ENCODE measurements around the gene FAM53B.
"Not testable (repeated sequence)": the region's sequence is repeated elsewhere in the genome, so short reads cannot be mapped to it uniquely, and the experiment has no call there.

Gene FAM53B

DNA sequence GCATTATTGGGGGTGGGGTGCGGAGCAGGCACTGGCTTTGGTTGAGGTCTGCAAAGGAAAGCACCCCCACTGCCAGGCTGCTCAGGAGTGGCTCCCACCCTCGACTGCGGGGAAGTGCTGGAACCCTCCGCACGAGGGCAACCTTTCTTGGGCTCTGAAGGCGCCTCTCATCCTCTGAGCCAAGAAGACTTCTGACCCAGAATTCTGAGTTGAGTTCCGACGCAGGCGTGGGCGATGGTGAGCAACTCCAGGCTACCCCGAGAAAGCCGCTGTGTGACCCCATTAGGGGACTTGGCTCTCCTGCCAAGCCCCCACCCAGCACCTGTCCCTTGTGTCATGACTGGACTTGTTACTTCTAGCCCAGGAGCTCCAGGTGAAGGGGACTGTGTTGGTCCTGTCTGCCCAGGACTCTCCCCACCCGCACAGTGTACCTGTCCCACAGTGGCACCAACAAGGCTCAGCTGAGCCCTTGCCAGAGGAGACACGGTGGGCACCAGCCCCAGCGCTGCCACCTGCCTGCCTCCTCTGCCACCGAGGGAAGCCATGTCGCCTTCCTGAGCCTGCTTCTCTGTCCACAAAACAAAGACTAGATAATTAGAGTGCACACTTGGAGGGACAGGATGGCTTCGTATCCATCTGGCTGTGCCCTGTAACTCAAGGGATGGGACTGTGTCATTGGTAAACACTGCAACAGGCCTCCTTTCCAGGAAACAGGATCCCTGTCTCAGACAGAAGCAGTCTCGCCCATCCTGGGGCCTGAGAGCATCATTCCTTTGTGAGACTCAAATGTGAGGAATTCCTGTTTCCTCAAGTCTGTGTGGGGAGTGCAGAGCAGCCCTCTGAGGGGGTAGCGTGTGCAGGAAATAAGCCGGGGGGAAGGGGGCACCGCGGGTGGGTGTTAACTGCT lies 153.7 kb downstream of the FAM53B start:
- Histone ChIP-seq H3K9me3 (replicated peaks in 1 of 11) (peaks cover 11 to 41% (median 23%) of the 10 kb centered on the region in 11 experiments; a peak in 21 of 22 replicates), H3K27ac (no peak overlapping the region), H3K4me3 (no peak overlapping the region), H3K27me3 (no peaks in the 10 kb centered on the region), H3K9ac (no peak overlapping the region), H3K36me3 (no peaks in the 10 kb centered on the region), H3K4me1 (peaks cover 19 to 46% (median 34%) of the 10 kb centered on the region in 10 experiments), H4K20me1 (peaks cover 0 to 9% (median 0%) of the 10 kb centered on the region in 11 experiments; a peak in 2 of 22 replicates), H3K4me2 (no peak overlapping the region)
- TF ChIP-seq Cebpa-rat (IDR thresholded peaks at IDR 0.05): no peak

DNA sequence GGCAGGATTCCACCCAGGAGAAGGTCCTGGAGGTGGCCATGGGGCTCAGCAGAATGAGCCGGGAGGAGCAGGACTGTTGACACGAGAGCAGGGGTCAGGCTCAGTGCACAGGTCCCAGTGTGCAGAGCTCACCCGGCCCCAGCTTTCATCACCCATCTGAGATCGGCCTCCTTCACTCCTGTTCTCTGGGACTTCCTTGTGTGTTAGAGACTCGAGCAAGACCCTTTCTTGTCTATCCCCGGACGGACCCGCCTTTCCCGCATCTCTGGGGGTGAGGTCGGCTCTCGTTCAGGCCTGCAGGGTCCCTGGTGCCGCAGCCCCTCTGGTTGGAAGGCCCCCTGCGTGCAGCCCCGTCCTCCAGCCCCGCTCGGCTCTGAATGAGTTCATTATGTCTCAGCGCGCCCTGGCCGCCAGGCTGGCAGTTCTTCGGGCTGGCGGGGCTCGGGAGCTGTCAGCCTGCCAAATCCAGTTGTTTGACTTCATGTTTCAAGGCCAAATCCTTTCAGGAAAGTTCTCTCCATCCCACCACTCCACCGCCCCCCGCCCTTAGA lies 154.6 kb downstream of the FAM53B start:
- Histone ChIP-seq H4K20me1 (peaks cover 0 to 9% (median 0%) of the 10 kb centered on the region in 11 experiments; a peak in 2 of 22 replicates), H3K4me3 (no peak overlapping the region), H3K9ac (0 out of 22 replicates have a peak overlapping the region, but pooled peaks of 1 of the 11 experiments have one; percentile 50), H3K9me3 (replicated peaks in 1 of 11) (peaks cover 5 to 32% (median 17%) of the 10 kb centered on the region in 11 experiments; a peak in 20 of 22 replicates), H3K4me2 (peak overlapping the region; percentile 61 to 90 (median 82); a peak in 21 of 22 replicates), H3K36me3 (no peaks in the 10 kb centered on the region), H3K27me3 (no peaks in the 10 kb centered on the region), H3K27ac (no peak overlapping the region), H3K4me1 (peaks cover 19 to 38% (median 29%) of the 10 kb centered on the region in 10 experiments)
- no peak for TF ChIP-seq Cebpa-rat (IDR thresholded peaks at IDR 0.05)

DNA sequence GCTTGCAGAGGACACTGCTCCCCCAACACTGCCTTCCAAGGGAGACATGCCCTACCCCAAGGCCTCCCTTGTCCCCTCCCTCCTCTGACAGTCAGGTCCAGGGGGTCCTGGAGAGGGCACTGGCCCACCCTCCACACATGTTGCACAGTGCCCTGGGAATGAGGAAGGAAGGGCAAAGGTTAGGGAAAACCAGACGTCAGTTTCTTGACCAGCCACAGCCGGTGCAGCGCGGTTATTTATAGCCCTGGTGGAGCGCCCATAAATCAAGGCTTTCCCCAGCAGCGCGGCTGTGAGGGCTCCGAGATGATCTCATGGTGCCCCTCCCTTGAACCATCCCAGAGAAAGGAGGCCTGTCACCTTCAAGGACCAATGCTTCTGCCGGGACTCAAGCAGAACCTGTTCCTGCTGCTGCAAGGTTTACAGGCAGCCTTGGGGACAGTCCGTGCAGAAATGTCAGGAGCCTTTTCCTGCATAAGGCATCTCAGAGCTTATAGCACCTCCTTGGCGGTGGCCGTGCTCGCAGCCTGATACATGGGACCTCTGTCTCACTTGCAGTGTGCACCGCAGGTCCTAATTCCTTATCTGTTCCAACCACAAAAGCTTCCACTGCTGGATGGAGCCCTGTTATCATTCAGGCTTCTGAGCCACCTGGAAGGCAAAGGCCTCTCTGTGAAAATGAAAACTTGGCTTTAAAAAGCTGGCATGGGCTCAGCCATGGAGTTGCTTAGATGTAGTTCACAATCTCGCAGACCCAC lies 155.3 kb downstream of the FAM53B start:
- Histone ChIP-seq H3K9me3 (replicated peaks in 1 of 11) (peaks cover 5 to 32% (median 17%) of the 10 kb centered on the region in 11 experiments; a peak in 20 of 22 replicates), H3K4me3 (no peak overlapping the region), H3K9ac (peak overlapping the region in 2 of 11 experiments; percentile 3 to 50; a peak in 2 of 22 replicates), H3K4me2 (peak overlapping the region; percentile 61 to 90 (median 82)), H3K27ac (no peak overlapping the region), H3K27me3 (no peaks in the 10 kb centered on the region), H3K36me3 (no peaks in the 10 kb centered on the region), H3K4me1 (peaks cover 19 to 36% (median 29%) of the 10 kb centered on the region in 10 experiments), H4K20me1 (peaks cover 0 to 9% (median 0%) of the 10 kb centered on the region in 11 experiments; a peak in 2 of 22 replicates)
- no peak for TF ChIP-seq Cebpa-rat (IDR thresholded peaks at IDR 0.05)

DNA sequence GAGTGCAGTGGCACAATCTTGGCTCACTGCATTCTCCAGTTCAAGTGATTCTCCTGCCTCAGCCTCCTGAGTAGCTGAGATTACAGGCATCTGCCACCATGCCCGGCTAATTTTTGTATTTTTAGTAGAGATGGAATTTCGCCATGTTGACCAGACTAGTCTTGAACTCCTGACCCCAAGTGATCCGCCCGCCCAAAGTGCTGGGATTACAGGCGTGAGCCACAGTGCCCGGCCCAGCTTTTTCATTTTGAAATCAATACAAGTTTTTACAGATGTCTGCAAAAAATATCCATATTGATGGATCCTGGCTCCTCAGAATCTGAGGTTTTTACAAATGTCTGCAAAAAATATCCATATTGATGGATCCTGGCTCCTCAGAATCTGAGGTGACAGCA lies 155.8 kb downstream of the FAM53B start:
- H3K27me3 ChIP-seq, H3K4me3 ChIP-seq, H3K36me3 ChIP-seq, H4K20me1 ChIP-seq, H3K27ac ChIP-seq: not testable (repeated sequence)
- Histone ChIP-seq H3K4me1 (peaks cover 19 to 36% (median 29%) of the 10 kb centered on the region in 10 experiments), H3K4me2 (peak overlapping the region; percentile 61 to 90 (median 82)), H3K9me3 (replicated peaks in 1 of 11) (peaks cover 5 to 33% (median 17%) of the 10 kb centered on the region in 11 experiments; a peak in 20 of 22 replicates), H3K9ac (peak overlapping the region in 2 of 11 experiments; percentile 3 to 50; a peak in 2 of 22 replicates)

DNA sequence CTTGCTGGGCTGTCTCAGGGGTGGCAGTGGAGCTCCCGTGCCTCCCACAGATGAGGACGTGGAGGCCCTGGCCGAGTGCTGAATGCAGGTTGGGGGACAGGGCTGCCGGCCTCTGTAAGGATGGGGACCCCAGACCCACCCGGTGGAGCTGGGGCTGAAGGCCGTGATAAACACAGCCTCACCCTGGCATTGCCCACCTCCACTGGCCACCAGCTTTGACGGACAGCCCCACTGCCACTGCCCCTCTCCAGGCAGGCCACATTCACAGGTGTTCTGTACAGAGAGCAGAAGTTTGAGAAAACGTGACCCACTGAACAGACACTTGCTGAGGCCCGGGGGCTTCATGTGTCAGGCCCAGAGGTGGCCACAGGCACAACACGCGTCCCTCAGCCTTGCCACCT lies 156.4 kb downstream of the FAM53B start:
- H3K27ac ChIP-seq: no peak overlapping the region
- H3K27me3 ChIP-seq: no peaks in the 10 kb centered on the region
- H3K4me2 ChIP-seq: peak overlapping the region in 9 of 11 experiments; percentile 76 to 90 (median 83); a peak in 13 of 22 replicates
- no peaks in the 10 kb centered on the region for H3K36me3 ChIP-seq
- no peak for TF ChIP-seq Cebpa-rat (IDR thresholded peaks at IDR 0.05)
- H3K9ac ChIP-seq: no peak overlapping the region
- H3K4me1 ChIP-seq: peaks cover 19 to 36% (median 29%) of the 10 kb centered on the region in 10 experiments
- H4K20me1 ChIP-seq: peaks cover 0 to 9% (median 0%) of the 10 kb centered on the region in 11 experiments; a peak in 2 of 22 replicates
- H3K9me3 ChIP-seq (replicated peaks in 1 of 11): peaks cover 5 to 31% (median 21%) of the 10 kb centered on the region in 11 experiments; a peak in 20 of 22 replicates
- no peak overlapping the region for H3K4me3 ChIP-seq

DNA sequence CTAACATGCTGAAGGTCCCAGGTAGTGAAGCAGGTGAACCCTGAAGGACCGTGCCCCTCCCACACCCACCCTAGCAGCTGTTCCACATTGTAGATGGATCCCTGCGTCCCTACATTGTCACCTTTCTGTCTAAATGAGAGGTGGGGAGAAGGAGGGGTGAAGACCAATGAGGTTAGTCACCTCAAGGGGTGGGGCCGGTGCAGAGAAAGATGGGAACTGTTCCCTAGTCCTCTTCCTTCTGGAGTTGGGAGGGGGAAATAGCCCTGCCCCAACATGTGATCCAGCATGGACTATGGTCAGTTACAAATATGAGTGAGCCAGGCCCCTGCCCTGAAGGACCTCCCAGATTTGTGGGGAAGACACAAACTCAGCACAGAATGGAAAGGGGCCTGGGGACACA lies 158.0 kb downstream of the FAM53B start:
- no peaks in the 10 kb centered on the region for H3K27me3 ChIP-seq
- peaks cover 0 to 9% (median 0%) of the 10 kb centered on the region in 11 experiments; a peak in 2 of 22 replicates for H4K20me1 ChIP-seq
- peaks cover 19 to 36% (median 29%) of the 10 kb centered on the region in 10 experiments for H3K4me1 ChIP-seq
- no peak overlapping the region for H3K4me3 ChIP-seq
- H3K4me2 ChIP-seq: peak overlapping the region in 9 of 11 experiments; percentile 3 to 50 (median 23); a peak in 12 of 22 replicates
- peaks cover 0 to 18% (median 8%) of the 10 kb centered on the region in 11 experiments; a peak in 14 of 22 replicates for H3K9me3 ChIP-seq (replicated peaks in 1 of 11)
- no peak for TF ChIP-seq Cebpa-rat (IDR thresholded peaks at IDR 0.05)
- H3K9ac ChIP-seq: no peak overlapping the region
- H3K36me3 ChIP-seq: no peaks in the 10 kb centered on the region
- no peak overlapping the region for H3K27ac ChIP-seq

DNA sequence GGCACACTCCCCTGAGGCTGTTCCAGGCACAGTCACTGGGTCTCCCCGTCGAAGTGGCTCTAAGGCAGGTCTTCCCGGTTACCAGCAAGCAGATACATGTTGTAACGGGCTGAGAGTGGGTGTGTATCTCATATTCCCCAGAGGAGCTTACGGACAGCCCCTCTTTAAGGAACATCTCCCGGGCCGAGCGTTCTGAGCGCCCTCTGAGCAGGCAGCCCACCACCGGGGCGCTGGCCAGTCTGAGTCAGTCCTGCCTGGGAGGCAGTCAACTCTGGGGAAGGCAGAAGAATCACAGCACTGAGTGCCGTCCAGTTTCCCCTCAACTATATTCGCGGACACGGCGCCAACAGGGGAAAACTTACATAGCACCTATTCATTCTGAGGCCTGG lies 165.2 kb downstream of the FAM53B start:
- no peaks in the 10 kb centered on the region for H3K27me3 ChIP-seq
- no peak overlapping the region for H3K27ac ChIP-seq
- H3K36me3 ChIP-seq: no peaks in the 10 kb centered on the region
- 0 out of 22 replicates have a peak, but pooled peaks cover 0 to 10% (median 0%) of the 10 kb centered on the region in 11 experiments for H4K20me1 ChIP-seq
- H3K4me3 ChIP-seq: no peak overlapping the region
- peak overlapping the region in 7 of 11 experiments; percentile 9 to 57 (median 38); a peak in 11 of 22 replicates for H3K4me2 ChIP-seq
- H3K4me1 ChIP-seq: peaks cover 0 to 23% (median 11%) of the 10 kb centered on the region in 10 experiments; a peak in 10 of 20 replicates
- TF ChIP-seq Cebpa-rat (IDR thresholded peaks at IDR 0.05): no peak
- H3K9ac ChIP-seq: no peak overlapping the region
- H3K9me3 ChIP-seq (replicated peaks in 1 of 11): peaks cover 0 to 29% (median 19%) of the 10 kb centered on the region in 11 experiments; a peak in 15 of 22 replicates

All from BLaER1 treated with 17β-estradiol and CSF1 and Interleukin-3, amounts not matched to agents 10 nM and 100 nM (cell line).